ENCODE data around the gene KIAA1755. TPM values are rescaled to one million over a fixed set of nuclear protein-coding genes. Genes with fewer than 3 reads are reported as not detected.

The KIAA1755 gene
- total RNA-seq, 2 donors from 2014 or later = 3.1 to 4.2 TPM

- peaks cover 1% of the 10 kb centered on the region for H3K36me3 ChIP-seq
- no peak for DNase-seq (ENCODE audit: low spot score)
- H3K4me1 ChIP-seq = peaks cover 0 to 68% of the 10 kb centered on the region in 2 donors
- H3K9me3 ChIP-seq = no peaks in the 10 kb centered on the region
- TF ChIP-seq CTCF (IDR thresholded peaks at IDR 0.05) = no peak
- H3K27me3 ChIP-seq = no peaks in the 10 kb centered on the region
- H3K27ac ChIP-seq = peak overlapping the region; percentile 18 to 68
- no peak overlapping the region for H3K4me3 ChIP-seq
Measured at GRCh38 chr20:38166703-38167233, 93.8 kb downstream of the KIAA1755 start.

GRCh38 chr20:38165966-38166702 is 94.4 kb downstream of the KIAA1755 start:
- Histone ChIP-seq H3K27ac (peak overlapping the region; percentile 18 to 96), H3K4me1 (peaks cover 0 to 69% of the 10 kb centered on the region in 2 donors), H3K36me3 (peaks cover 8% of the 10 kb centered on the region), H3K9me3 (no peaks in the 10 kb centered on the region), H3K4me3 (no peak overlapping the region), H3K27me3 (no peaks in the 10 kb centered on the region)
- no peak for DNase-seq (ENCODE audit: low spot score)
- no peak for TF ChIP-seq CTCF (IDR thresholded peaks at IDR 0.05)

- H3K9me3 ChIP-seq = no peaks in the 10 kb centered on the region
- peak within 1 kb of the TSS; percentile 59 to 66 for H3K4me3 ChIP-seq
- TF ChIP-seq CTCF (IDR thresholded peaks at IDR 0.05) = peak; percentile 89 to 95
- peak within 1 kb of the TSS; percentile 90 to 96 for H3K27ac ChIP-seq
- DNase-seq (ENCODE audit: low spot score) = peak; percentile 86
- peaks cover 16% of the 10 kb centered on the region for H3K36me3 ChIP-seq
- H3K4me1 ChIP-seq = peaks cover 0 to 69% of the 10 kb centered on the region in 2 donors
- no peaks in the 10 kb centered on the region for H3K27me3 ChIP-seq
Measured at GRCh38 chr20:38165089-38165965, 95.2 kb downstream of the KIAA1755 start, which contains the start of gene TGM2. Gene TGM2, minus strand, starts transcription at chr20:38165270. Its CDS starts 72 bp downstream, at chr20:38165198.

- Histone ChIP-seq H3K9me3 (no peaks in the 10 kb centered on the region), H3K4me3 (peak overlapping the region; percentile 59 to 66), H3K36me3 (peaks cover 23% of the 10 kb centered on the region), H3K27me3 (no peaks in the 10 kb centered on the region), H3K4me1 (peaks cover 0 to 72% of the 10 kb centered on the region in 2 donors), H3K27ac (peak overlapping the region; percentile 90 to 96)
- no peak for DNase-seq (ENCODE audit: low spot score)
- no peak for TF ChIP-seq CTCF (IDR thresholded peaks at IDR 0.05)
Measured at GRCh38 chr20:38164624-38165088, 95.9 kb downstream of the KIAA1755 start.

GRCh38 chr20:38164069-38164468 is 96.5 kb downstream of the KIAA1755 start:
- peak overlapping the region; percentile 90 to 96 for H3K27ac ChIP-seq
- H3K4me1 ChIP-seq = peaks cover 0 to 76% of the 10 kb centered on the region in 2 donors
- H3K4me3 ChIP-seq = peak overlapping the region; percentile 59 to 66
- no peak for DNase-seq (ENCODE audit: low spot score)
- H3K36me3 ChIP-seq = peaks cover 28% of the 10 kb centered on the region
- no peaks in the 10 kb centered on the region for H3K9me3 ChIP-seq
- no peaks in the 10 kb centered on the region for H3K27me3 ChIP-seq
- no peak for TF ChIP-seq CTCF (IDR thresholded peaks at IDR 0.05)

Data from right atrium auricular region (tissue), 2 donors.